Muscle layer of duodenum (tissue), 2 donors: Measurements from ENCODE around the gene OLFM1.

Experiments
- H3K27ac ChIP-seq: one replicate; pipeline ENCODE4 v1.7.0; 2013; ENCODE audit warnings: mild to moderate bottlenecking, low read length
- H3K27me3 ChIP-seq: one replicate; pipeline ENCODE4 v1.7.0; 2013; ENCODE audit warnings: low read depth, mild to moderate bottlenecking, control low read depth, low read length
- H3K36me3 ChIP-seq, 2 donors: one replicate each; pipeline ENCODE4 v1.7.0; 2013; ENCODE audit warnings: low read length in 2 of 2, control low read depth in 1 of 2, mild to moderate bottlenecking in 1 of 2; ENCODE audit not compliant: insufficient read depth in 2 of 2, control insufficient read depth in 1 of 2
- H3K4me1 ChIP-seq, 2 donors: one replicate each; pipeline ENCODE4 v1.7.0; 2013; ENCODE audit warnings: low read length in 2 of 2, mild to moderate bottlenecking in 2 of 2, control low read depth in 1 of 2, moderate library complexity in 1 of 2; ENCODE audit not compliant: insufficient read depth in 2 of 2, control insufficient read depth in 1 of 2
- H3K4me3 ChIP-seq, 2 donors: one replicate each; pipeline ENCODE4 v1.7.0; 2013; ENCODE audit warnings: low read length in 2 of 2, low read depth in 1 of 2, mild to moderate bottlenecking in 1 of 2
- H3K9me3 ChIP-seq, 2 donors: one replicate each; pipeline ENCODE4 v1.7.0; 2013; ENCODE audit warnings: low read length in 2 of 2, control low read depth in 1 of 2, mild to moderate bottlenecking in 1 of 2; ENCODE audit not compliant: control insufficient read depth in 1 of 2
- donor health status: healthy.

Gene OLFM1

DNA sequence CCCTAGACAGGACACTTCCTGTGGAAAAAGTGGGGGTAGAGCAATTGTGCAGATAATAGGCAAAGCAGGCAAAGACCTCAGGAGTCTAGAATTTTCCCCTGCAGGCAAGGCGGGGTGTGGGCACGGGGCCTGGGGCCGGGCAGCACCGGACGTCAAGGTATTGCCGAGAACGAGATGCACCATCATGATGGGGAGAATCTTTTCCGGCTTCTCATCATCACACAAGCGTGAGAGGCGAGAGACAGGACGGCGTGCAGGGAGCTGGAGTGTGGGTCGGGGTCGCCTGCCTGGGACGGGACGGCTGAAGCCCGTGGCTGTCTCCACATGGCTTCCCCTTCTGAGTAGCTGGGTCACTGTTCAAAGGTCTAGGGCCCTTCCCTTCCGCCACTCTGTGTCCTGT lies 44.5 kb downstream of the OLFM1 start:
- no peaks in the 10 kb centered on the region for H3K36me3 ChIP-seq
- H3K4me1 ChIP-seq = peaks cover 0 to under 1% of the 10 kb centered on the region in 2 donors
- H3K27ac ChIP-seq = no peak overlapping the region
- H3K27me3 ChIP-seq = no peaks in the 10 kb centered on the region
- H3K4me3 ChIP-seq = no peak overlapping the region
- no peaks in the 10 kb centered on the region for H3K9me3 ChIP-seq

DNA sequence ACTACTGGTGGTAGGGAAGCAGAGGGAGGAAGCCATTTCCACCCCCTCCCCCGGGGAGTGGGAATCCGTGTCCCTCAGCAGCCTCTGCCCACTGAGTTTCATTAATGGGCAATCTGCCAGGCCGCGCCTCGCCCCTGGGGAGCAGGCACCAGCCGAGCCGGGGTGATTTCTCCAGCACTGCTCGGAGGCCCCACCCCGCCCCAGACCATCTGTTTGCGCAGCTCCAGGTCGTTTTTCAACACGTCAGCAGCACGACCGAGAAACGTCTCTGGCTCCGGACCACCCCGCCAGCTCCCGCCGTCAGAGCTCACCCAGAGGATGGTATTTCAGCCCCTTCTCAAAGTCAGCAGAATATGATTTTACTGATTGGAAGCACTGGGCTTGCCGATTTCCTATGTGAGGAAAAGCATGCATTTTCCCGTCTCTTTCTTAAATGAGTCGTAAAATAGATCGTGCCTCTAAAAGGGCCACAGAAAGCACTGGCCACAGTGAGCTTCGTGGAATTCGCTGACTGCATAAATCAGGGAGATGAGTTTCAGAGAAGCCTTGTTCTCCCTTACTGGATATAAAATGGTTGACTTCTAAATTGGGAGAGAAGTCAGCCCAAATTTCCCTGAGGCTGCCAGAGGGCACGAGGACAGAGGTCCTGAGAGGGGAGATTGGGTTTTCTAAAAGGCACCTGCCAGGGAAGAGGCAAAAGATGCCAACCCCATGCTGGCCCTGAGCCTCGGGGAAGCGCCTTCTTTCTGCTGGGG lies 47.0 kb downstream of the OLFM1 start:
- no peak overlapping the region for H3K4me3 ChIP-seq
- no peaks in the 10 kb centered on the region for H3K9me3 ChIP-seq
- no peak overlapping the region for H3K27ac ChIP-seq
- no peaks in the 10 kb centered on the region for H3K36me3 ChIP-seq
- no peaks in the 10 kb centered on the region for H3K27me3 ChIP-seq
- peaks cover 0 to 10% of the 10 kb centered on the region in 2 donors for H3K4me1 ChIP-seq

DNA sequence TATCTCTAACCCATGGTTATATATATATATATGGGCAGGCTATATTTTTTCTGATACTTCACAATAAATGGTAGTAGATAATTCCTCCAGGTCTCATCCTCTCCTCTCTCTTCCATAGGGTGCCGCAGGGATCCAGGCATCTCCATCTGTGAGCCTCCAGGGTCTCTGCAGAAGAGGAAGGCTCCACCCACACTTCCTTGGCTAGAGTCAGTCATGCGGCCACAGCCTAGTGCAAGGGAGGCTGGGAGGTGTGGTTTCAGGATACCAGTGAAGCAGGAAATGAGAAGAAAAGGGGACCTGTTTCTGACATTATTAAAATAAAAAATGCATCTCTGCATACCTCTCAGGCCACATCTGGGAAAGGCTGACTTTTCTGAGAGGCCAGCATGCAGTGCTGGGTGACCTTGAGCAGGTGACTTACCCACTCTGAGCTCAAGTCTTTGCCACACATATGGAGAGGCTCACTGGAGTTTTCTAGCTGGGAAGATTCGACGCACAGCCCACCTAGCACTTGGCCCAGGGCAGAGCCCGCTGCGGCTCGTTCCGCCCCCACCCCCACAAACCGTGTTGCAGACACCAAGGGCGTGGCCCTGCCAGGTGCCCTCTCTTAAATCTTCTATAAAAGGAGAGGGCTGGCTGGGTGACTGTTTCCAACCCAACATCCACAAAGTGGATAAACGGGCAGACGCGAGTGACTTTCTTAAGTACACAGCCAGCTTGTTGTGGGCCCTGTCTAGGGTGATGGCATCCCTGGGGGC lies 47.9 kb downstream of the OLFM1 start:
- H3K36me3 ChIP-seq = no peaks in the 10 kb centered on the region
- H3K9me3 ChIP-seq = no peaks in the 10 kb centered on the region
- H3K27me3 ChIP-seq = no peaks in the 10 kb centered on the region
- H3K27ac ChIP-seq = no peak overlapping the region
- H3K4me3 ChIP-seq = no peak overlapping the region
- H3K4me1 ChIP-seq = peaks cover 0 to 10% of the 10 kb centered on the region in 2 donors

DNA sequence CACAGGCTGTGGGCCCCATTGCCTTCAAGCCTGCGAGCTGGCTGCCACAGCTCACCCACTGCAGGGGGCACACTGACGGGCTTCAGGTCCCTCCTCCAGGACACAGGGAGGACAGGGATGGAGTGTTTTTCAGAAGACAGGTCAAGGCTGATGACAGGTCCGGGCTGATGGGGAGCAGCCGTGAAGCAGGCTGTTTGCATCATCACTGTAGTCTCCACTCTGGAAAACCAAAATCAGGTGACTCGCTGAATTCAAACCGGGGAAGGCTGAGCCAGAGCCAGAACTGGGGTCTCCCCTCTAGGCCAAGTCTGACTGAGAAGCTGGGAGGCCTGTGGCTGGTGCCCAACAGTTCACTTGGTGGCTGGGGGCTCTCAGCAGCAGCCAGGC lies 48.5 kb downstream of the OLFM1 start:
- H3K4me3 ChIP-seq = no peak overlapping the region
- H3K27ac ChIP-seq = no peak overlapping the region
- no peaks in the 10 kb centered on the region for H3K27me3 ChIP-seq
- no peaks in the 10 kb centered on the region for H3K9me3 ChIP-seq
- H3K4me1 ChIP-seq = peaks cover 0 to 10% of the 10 kb centered on the region in 2 donors
- no peaks in the 10 kb centered on the region for H3K36me3 ChIP-seq

DNA sequence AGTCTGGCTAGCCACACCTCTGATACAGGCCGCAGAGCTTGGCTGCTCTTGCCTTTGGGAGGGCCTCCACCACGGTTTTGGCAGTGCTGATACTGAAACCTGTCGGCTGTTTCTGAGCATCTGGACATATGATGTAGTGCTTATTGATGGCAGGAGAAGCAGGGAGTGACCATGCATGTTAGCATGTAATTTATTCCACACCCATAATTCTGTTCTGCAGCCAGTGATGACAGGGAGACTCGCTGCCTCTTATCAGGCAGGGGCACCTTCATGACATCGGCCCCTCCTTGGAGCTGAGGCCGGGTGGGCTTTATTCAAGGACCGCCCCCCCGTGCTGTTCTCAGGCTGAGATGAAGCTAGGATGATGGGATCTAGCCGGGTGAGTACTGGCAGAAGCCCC lies 49.0 kb downstream of the OLFM1 start:
- Histone ChIP-seq H3K27me3 (no peaks in the 10 kb centered on the region), H3K27ac (no peak overlapping the region)

DNA sequence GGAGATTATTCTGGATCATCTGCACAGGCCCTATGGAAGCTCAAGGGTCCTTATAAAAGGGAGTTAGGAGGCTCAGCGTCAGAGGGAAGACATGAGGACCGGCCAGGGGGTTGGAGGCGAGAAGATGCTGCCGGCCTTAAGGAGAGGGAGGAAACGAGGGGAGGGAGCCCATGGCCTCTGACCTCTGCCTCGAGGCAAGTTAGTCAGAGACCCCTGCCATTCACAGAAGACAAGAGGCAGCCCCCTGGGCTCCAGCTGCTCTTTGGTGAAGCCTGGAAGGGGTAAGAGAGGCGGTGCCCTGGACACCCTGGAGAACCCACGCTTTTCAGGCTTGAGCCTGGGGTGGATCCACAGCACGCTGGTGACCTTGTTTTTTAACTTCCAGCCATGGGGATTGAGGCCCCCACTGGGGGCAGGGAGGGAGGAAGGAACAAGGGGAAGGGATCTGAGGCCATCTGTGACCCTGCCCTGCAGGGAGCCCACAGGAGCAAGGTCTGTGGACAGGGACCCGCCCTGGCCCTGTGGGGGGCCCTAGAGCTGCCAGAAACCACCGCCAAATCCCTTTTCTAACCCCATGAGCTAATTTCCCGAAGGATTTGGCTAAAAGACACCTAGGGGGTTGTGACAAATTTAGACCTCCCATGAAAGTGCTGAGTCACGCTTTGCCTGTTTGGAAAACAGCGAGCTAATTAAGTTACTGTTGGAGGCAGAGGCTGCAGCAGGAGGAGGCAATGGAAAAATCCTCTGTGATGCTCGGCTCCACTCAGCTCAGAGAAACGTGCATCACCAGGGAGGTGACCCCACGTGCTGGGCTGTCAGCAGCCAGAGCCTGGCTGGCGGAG lies 49.7 kb downstream of the OLFM1 start:
- H3K9me3 ChIP-seq = no peaks in the 10 kb centered on the region
- H3K4me1 ChIP-seq = peaks cover 0 to 10% of the 10 kb centered on the region in 2 donors
- H3K27me3 ChIP-seq = no peaks in the 10 kb centered on the region
- no peaks in the 10 kb centered on the region for H3K36me3 ChIP-seq
- H3K4me3 ChIP-seq = no peak overlapping the region
- H3K27ac ChIP-seq = no peak overlapping the region

More for the DNA sequence above, 49.0 kb downstream of the OLFM1 start:
- no peaks in the 10 kb centered on the region for H3K36me3 ChIP-seq
- H3K4me1 ChIP-seq = peaks cover 0 to 10% of the 10 kb centered on the region in 2 donors
- no peak overlapping the region for H3K4me3 ChIP-seq
- H3K9me3 ChIP-seq = no peaks in the 10 kb centered on the region

DNA sequence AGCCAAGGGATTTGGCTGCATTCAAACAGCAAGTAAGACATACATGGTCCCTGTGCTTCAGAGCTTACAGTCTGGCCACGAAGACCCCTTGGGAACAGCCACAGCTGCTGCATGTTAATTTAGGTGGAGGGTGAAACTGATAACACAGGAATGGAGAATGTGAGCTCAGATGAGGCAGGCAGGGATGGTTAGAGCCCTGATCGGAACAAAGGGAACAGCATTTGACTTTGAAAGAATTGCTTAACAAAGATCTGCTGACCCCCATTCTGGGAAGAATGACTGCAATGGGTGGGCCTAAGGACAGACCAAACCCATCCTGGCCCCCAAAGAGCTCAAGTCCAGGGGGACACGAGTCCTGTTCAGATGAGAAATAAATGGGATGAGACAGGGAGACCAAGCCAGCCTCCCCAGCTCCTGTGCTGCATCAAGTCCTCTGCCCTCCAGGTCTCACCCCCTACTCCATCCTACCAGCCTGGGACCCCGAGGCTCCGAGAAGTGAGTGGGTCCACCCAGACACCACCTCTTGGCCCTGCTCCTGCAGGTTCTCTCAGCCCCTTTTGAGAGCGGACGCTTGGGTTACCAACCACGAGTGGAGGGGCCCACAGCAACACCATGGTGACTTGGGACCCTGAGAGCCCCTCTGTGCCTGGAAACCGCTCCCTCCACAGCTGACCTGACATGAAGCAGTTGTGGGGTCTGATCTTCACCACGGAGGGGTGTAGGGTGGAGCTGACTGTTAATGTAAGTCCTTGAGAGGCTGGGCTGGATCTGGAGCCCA lies 50.8 kb downstream of the OLFM1 start:
- Histone ChIP-seq H3K27ac (no peak overlapping the region), H3K27me3 (no peaks in the 10 kb centered on the region), H3K4me1 (peaks cover 0 to 10% of the 10 kb centered on the region in 2 donors), H3K36me3 (no peaks in the 10 kb centered on the region), H3K9me3 (no peaks in the 10 kb centered on the region), H3K4me3 (no peak overlapping the region)

DNA sequence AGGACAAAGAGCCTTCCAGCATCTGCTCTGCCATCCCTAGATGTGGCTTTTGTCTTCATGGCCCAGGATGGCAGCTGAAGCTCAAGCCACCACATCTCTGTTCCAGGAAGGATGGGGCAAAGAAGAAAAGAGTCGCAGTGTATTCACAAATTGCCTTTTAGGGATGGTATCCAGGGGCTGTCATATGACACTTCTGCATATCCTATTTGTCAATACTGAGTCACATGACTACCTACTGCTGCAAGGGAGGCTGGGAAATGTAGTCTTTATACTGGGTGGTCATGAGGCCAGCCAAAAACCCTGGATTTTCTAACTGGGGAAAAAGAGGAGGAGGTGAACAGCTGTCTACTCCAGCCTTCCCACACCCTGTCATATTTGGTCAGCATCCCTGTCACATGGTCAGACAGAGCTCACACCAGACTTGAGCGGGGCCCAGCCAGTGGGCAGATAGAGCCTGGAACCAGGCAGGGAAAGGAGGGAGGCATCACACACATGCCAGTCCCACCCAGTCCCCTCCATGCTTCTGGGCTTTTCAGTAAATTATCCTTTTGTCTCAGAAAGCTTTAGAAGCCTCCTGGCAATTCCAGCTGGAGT lies 52.0 kb downstream of the OLFM1 start:
- no peaks in the 10 kb centered on the region for H3K27me3 ChIP-seq
- no peak overlapping the region for H3K27ac ChIP-seq

DNA sequence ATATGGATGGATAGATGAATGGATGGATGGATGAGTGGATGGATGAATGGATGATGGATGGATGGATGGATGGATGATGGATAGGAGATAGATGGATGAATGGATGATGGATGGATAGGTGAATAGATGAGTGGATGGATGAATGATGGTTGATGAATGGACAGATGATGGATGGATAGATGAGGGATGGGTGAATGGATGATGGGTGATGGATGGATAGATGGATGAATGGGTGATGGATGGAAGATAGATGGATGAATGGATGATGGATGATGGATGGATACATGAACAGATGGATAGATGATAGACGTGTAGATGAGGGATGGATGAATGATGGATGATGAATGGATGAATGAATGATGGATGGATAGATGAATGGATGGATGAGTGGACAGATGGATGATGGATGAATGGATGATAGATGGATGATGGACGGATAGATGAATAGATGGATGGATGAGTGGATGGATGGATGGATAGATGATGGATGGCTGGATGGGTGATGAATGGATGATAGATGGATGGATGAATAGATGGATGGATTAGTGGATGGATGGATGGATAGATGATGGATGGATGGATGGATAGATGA lies 53.8 kb downstream of the OLFM1 start:
- Histone ChIP-seq H3K27me3 (no peaks in the 10 kb centered on the region), H3K4me1 (peaks cover 0 to 10% of the 10 kb centered on the region in 2 donors), H3K4me3 (no peak overlapping the region), H3K9me3 (no peaks in the 10 kb centered on the region), H3K27ac (no peak overlapping the region), H3K36me3 (no peaks in the 10 kb centered on the region)

More for the DNA sequence above, 52.0 kb downstream of the OLFM1 start:
- Histone ChIP-seq H3K4me3 (no peak overlapping the region), H3K9me3 (no peaks in the 10 kb centered on the region), H3K4me1 (peaks cover 0 to 10% of the 10 kb centered on the region in 2 donors), H3K36me3 (no peaks in the 10 kb centered on the region)

DNA sequence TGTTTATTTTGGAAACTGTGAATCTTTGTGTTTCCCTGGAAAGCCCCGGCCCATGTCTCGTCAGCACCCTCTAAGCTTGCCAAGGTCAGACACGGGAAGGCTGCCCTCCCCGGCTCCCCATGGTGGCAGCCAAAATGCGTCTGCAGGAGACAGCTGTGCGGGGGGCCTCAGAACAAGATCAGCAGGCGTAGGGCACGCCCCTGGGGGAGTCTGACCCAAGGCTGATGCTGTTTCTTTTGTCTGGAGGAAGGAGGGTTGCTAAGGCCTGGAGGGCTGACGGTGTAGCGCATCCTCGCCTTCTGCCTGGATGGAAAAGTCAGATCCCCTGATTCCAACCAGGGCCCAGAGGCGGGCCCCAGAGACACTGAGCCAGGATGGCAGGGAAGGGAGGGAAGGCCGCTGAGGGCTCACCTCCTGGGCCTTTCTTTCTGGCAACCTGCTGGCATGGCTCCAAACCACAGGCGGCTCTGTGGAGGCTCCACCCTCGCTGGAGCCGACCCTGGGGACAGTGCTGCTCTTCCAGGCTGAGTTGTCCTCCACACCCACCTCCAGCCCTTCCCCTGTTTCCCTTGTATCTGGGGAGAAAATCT lies 57.2 kb downstream of the OLFM1 start:
- Histone ChIP-seq H3K4me1 (no peaks in the 10 kb centered on the region), H3K36me3 (no peaks in the 10 kb centered on the region), H3K9me3 (no peaks in the 10 kb centered on the region), H3K27ac (no peak overlapping the region), H3K27me3 (no peaks in the 10 kb centered on the region), H3K4me3 (no peak overlapping the region)
